Suprapubic skin (tissue), 4 donors: ENCODE data around the gene INPP5A. TPM values are rescaled to one million over a fixed set of nuclear protein-coding genes. Genes with fewer than 3 reads are reported as not detected.

Experiments used
- DNase-seq, 2 donors: peaks; one replicate each; pipeline ENCODE4 v3.0.0-alpha.2; 2019; ENCODE audit warnings: low spot score in 2 of 2
- H3K27ac ChIP-seq: fragments of 200-600 bp; sonication (generic); one replicate; pipeline ENCODE4 v1.5.1; 2019
- H3K27me3 ChIP-seq: fragments of 200-600 bp; sonication (generic); one replicate; pipeline ENCODE4 v1.5.1; 2019
- H3K36me3 ChIP-seq: fragments of 200-600 bp; sonication (generic); one replicate; pipeline ENCODE4 v1.5.1; 2019
- H3K4me1 ChIP-seq: fragments of 200-600 bp; sonication (generic); one replicate; pipeline ENCODE4 v1.5.1; 2019
- H3K4me3 ChIP-seq: fragments of 200-600 bp; sonication (generic); one replicate; pipeline ENCODE4 v1.5.1; 2019; ENCODE audit warnings: mild to moderate bottlenecking
- H3K9me3 ChIP-seq: fragments of 200-600 bp; sonication (generic); one replicate; pipeline ENCODE4 v1.5.1; 2019
- CTCF ChIP-seq, 2 donors: fragments of 200-600 bp in 1 of 2; fragments of 450-650 bp in 1 of 2; sonication (generic) in 1 of 2; IDR thresholded peaks; one replicate each; pipeline ENCODE4 v1.5.1; 2016 to 2019; ENCODE audit warnings: antibody characterized with exemption in 2 of 2, mild to moderate bottlenecking in 1 of 2, moderate library complexity in 1 of 2
- EP300 ChIP-seq: sonication (generic); formaldehyde crosslinking; IDR thresholded peaks from one replicate; pipeline ENCODE4 v1.6.1; 2017; ENCODE audit warnings: antibody characterized with exemption
- POLR2A ChIP-seq, 2 donors: fragments of 450-650 bp; IDR thresholded peaks; one replicate each; pipeline ENCODE4 v1.6.1; 2017; ENCODE audit warnings: antibody characterized with exemption in 2 of 2, mild to moderate bottlenecking in 2 of 2, moderate library complexity in 2 of 2
- POLR2AphosphoS5 ChIP-seq, 3 donors: sonication (generic); formaldehyde crosslinking; IDR thresholded peaks; one replicate each; pipeline ENCODE4 v1.6.1; 2017; ENCODE audit warnings: antibody characterized with exemption in 3 of 3
- WGBS: methylation state at CpG from one replicate; pipeline ENCODE4 v1.1.5; 2018; 5-methylcytosine and 5-hydroxymethylcytosine counted together
- total RNA-seq, 4 donors: library from RNA; depleted of rRNA; stranded (reverse); fragments of >200 nt; gene quantifications; one replicate each; pipeline ENCODE4 v1.1.0, GENCODE V29; 2016

The INPP5A gene
- total RNA-seq, 4 donors from 2014 or later, result 28.1 to 39.1 (median 32.3) TPM

GRCh38 chr10:132616170-132616995 lies 78.8 kb downstream of the INPP5A start:
- Histone ChIP-seq H3K4me1 (no peaks in the 10 kb centered on the region), H3K4me3 (no peak overlapping the region), H3K27ac (no peak overlapping the region), H3K27me3 (no peaks in the 10 kb centered on the region), H3K9me3 (peaks cover 5% of the 10 kb centered on the region), H3K36me3 (no peaks in the 10 kb centered on the region)
- TF ChIP-seq POLR2AphosphoS5 (IDR thresholded peaks at IDR 0.05) (no peak), POLR2A (IDR thresholded peaks at IDR 0.05) (no peak), EP300 (no peak), CTCF (IDR thresholded peaks at IDR 0.05) (no peak)
- WGBS, result 94% methylated on average over 28 of the region's 30 CpGs
- peak; percentile 58 to 63 for DNase-seq

GRCh38 chr10:132616996-132617736 lies 79.6 kb downstream of the INPP5A start:
- DNase-seq, result peak; percentile 51 to 77
- Histone ChIP-seq H3K4me1 (no peaks in the 10 kb centered on the region), H3K27me3 (no peaks in the 10 kb centered on the region), H3K36me3 (no peaks in the 10 kb centered on the region), H3K4me3 (no peak overlapping the region), H3K9me3 (peaks cover 5% of the 10 kb centered on the region), H3K27ac (no peak overlapping the region)
- 91% methylated on average over 18 of the region's 20 CpGs for WGBS
- no peak for TF ChIP-seq POLR2A (IDR thresholded peaks at IDR 0.05)
- TF ChIP-seq EP300, result no peak

GRCh38 chr10:132617737-132618052 lies 80.1 kb downstream of the INPP5A start:
- TF ChIP-seq EP300 (no peak), POLR2AphosphoS5 (IDR thresholded peaks at IDR 0.05) (no peak), POLR2A (IDR thresholded peaks at IDR 0.05) (no peak), CTCF (IDR thresholded peaks at IDR 0.05) (no peak)
- 98% methylated on average over 2 of the region's 2 CpGs for WGBS
- H3K36me3 ChIP-seq, result no peaks in the 10 kb centered on the region
- peak in 1 of 2 donors; percentile 32 for DNase-seq
- no peak overlapping the region for H3K27ac ChIP-seq
- no peaks in the 10 kb centered on the region for H3K4me1 ChIP-seq
- H3K4me3 ChIP-seq, result no peak overlapping the region
- H3K27me3 ChIP-seq, result no peaks in the 10 kb centered on the region
- H3K9me3 ChIP-seq, result peaks cover 5% of the 10 kb centered on the region

GRCh38 chr10:132618158-132618919 lies 80.8 kb downstream of the INPP5A start:
- Histone ChIP-seq H3K4me1 (no peaks in the 10 kb centered on the region), H3K36me3 (no peaks in the 10 kb centered on the region), H3K9me3 (peaks cover 5% of the 10 kb centered on the region), H3K27ac (no peak overlapping the region), H3K27me3 (no peaks in the 10 kb centered on the region), H3K4me3 (no peak overlapping the region)
- TF ChIP-seq POLR2A (IDR thresholded peaks at IDR 0.05) (no peak), CTCF (IDR thresholded peaks at IDR 0.05) (no peak), EP300 (no peak), POLR2AphosphoS5 (IDR thresholded peaks at IDR 0.05) (no peak)
- WGBS, result 87% methylated on average over 6 of the region's 6 CpGs
- DNase-seq, result peak in 1 of 2 donors; percentile 10

GRCh38 chr10:132619927-132620326 lies 82.3 kb downstream of the INPP5A start:
- no peaks in the 10 kb centered on the region for H3K36me3 ChIP-seq
- peaks cover 5% of the 10 kb centered on the region for H3K9me3 ChIP-seq
- H3K4me3 ChIP-seq, result no peak overlapping the region
- peaks cover 6% of the 10 kb centered on the region for H3K4me1 ChIP-seq
- WGBS, result 95% methylated on average over 2 of the region's 2 CpGs
- DNase-seq, result peak; percentile 4 to 51
- H3K27ac ChIP-seq, result no peak overlapping the region
- TF ChIP-seq POLR2A (IDR thresholded peaks at IDR 0.05), result no peak
- no peak for TF ChIP-seq EP300
- TF ChIP-seq POLR2AphosphoS5 (IDR thresholded peaks at IDR 0.05), result no peak
- TF ChIP-seq CTCF (IDR thresholded peaks at IDR 0.05), result no peak
- H3K27me3 ChIP-seq, result no peaks in the 10 kb centered on the region
